ENCODE data around the gene SFMBT1. TPM values are rescaled to one million over a fixed set of nuclear protein-coding genes. Genes with fewer than 3 reads are reported as not detected.

SFMBT1 gene
- total RNA-seq, 2 donors from 2014 or later, result 18.8 to 32.0 TPM

Other genes starting within 250 kb of the SFMBT1 start
- gene ITIH4, start 215.4 kb downstream of the SFMBT1 start, total RNA-seq, result 1 to 10 TPM; 2.7 to 5.5 TPM
- gene MUSTN1, start 211.1 kb downstream of the SFMBT1 start, total RNA-seq, result 1 to 10 TPM in 1 of 2 donors, not detected in 1; 2.5 TPM
- 10 to 100 TPM; 10.0 to 13.6 TPM for gene STIMATE, start 148.5 kb downstream of the SFMBT1 start, total RNA-seq
- 10 to 100 TPM; 13.1 to 14.1 TPM for gene RFT1, start 84.4 kb upstream of the SFMBT1 start, total RNA-seq
- 10 to 100 TPM; 93.3 to 94.0 TPM for gene PRKCD, start 115.1 kb upstream of the SFMBT1 start, total RNA-seq
- gene TKT, start 209.9 kb upstream of the SFMBT1 start, total RNA-seq, result 100 to 1,000 TPM; 170 to 242 TPM

All from left colon (tissue), 2 donors.